Measurements from ENCODE around the gene PPP1R9B.
A peak's percentile ranks its signal among the peaks of the same experiment; 100 is the strongest.

Gene PPP1R9B

GRCh38 chr17:50146927-50147665, 3.4 kb downstream of the PPP1R9B start:
- Histone ChIP-seq H3K36me3 (ENCODE audit: control insufficient read depth, insufficient read depth, low read length) (peaks cover 21% of the 10 kb centered on the region), H3K4me3 (ENCODE audit: insufficient read depth, low read depth, low read length) (peak overlapping the region; percentile 10), H3K27ac (ENCODE audit: insufficient read depth, low read depth, low read length, poor library complexity, severe bottlenecking) (no peak overlapping the region), H3K27me3 (ENCODE audit: control insufficient read depth, insufficient read depth, low read length, poor library complexity, severe bottlenecking) (peaks cover 16% of the 10 kb centered on the region), H3K4me1 (ENCODE audit: control insufficient read depth, insufficient read depth, low read length) (peaks cover 28% of the 10 kb centered on the region), H3K9me3 (ENCODE audit: control insufficient read depth, low read length) (no peaks in the 10 kb centered on the region)
- WGBS, 2 experiments, result 79 to 80% methylated on average over 13 to 14 of the region's 15 CpGs

GRCh38 chr17:50146230-50146926, 4.1 kb downstream of the PPP1R9B start:
- 68 to 81% methylated on average over 8 to 10 of the region's 10 CpGs for WGBS, 2 experiments
- H3K27me3 ChIP-seq (ENCODE audit: control insufficient read depth, insufficient read depth, low read length, poor library complexity, severe bottlenecking), result peaks cover 16% of the 10 kb centered on the region
- peaks cover 27% of the 10 kb centered on the region for H3K36me3 ChIP-seq (ENCODE audit: control insufficient read depth, insufficient read depth, low read length)
- H3K27ac ChIP-seq (ENCODE audit: insufficient read depth, low read depth, low read length, poor library complexity, severe bottlenecking), result no peak overlapping the region
- H3K9me3 ChIP-seq (ENCODE audit: control insufficient read depth, low read length), result no peaks in the 10 kb centered on the region
- no peak overlapping the region for H3K4me3 ChIP-seq (ENCODE audit: insufficient read depth, low read depth, low read length)
- peaks cover 28% of the 10 kb centered on the region for H3K4me1 ChIP-seq (ENCODE audit: control insufficient read depth, insufficient read depth, low read length)

- peaks cover 33% of the 10 kb centered on the region for H3K36me3 ChIP-seq (ENCODE audit: control insufficient read depth, insufficient read depth, low read length)
- WGBS, 2 experiments, result 82 to 85% methylated on average over 11 of the region's 11 CpGs
Observed at GRCh38 chr17:50145532-50146229, 4.8 kb downstream of the PPP1R9B start.

GRCh38 chr17:50144845-50145531, 5.5 kb downstream of the PPP1R9B start:
- Histone ChIP-seq H3K4me1 (ENCODE audit: control insufficient read depth, insufficient read depth, low read length) (peaks cover 34% of the 10 kb centered on the region), H3K27ac (ENCODE audit: insufficient read depth, low read depth, low read length, poor library complexity, severe bottlenecking) (no peak overlapping the region), H3K27me3 (ENCODE audit: control insufficient read depth, insufficient read depth, low read length, poor library complexity, severe bottlenecking) (peaks cover 9% of the 10 kb centered on the region), H3K4me3 (ENCODE audit: insufficient read depth, low read depth, low read length) (no peak overlapping the region), H3K36me3 (ENCODE audit: control insufficient read depth, insufficient read depth, low read length) (peaks cover 38% of the 10 kb centered on the region), H3K9me3 (ENCODE audit: control insufficient read depth, low read length) (no peaks in the 10 kb centered on the region)
- WGBS, 2 experiments, result 91% methylated on average over 16 of the region's 16 CpGs

More at GRCh38 chr17:50145532-50146229, 4.8 kb downstream of the PPP1R9B start:
- Histone ChIP-seq H3K27me3 (ENCODE audit: control insufficient read depth, insufficient read depth, low read length, poor library complexity, severe bottlenecking) (peaks cover 16% of the 10 kb centered on the region), H3K27ac (ENCODE audit: insufficient read depth, low read depth, low read length, poor library complexity, severe bottlenecking) (no peak overlapping the region), H3K9me3 (ENCODE audit: control insufficient read depth, low read length) (no peaks in the 10 kb centered on the region), H3K4me1 (ENCODE audit: control insufficient read depth, insufficient read depth, low read length) (peaks cover 28% of the 10 kb centered on the region), H3K4me3 (ENCODE audit: insufficient read depth, low read depth, low read length) (no peak overlapping the region)

- Histone ChIP-seq H3K27me3 (ENCODE audit: control insufficient read depth, insufficient read depth, low read length, poor library complexity, severe bottlenecking) (peaks cover 3% of the 10 kb centered on the region), H3K4me3 (ENCODE audit: insufficient read depth, low read depth, low read length) (no peak overlapping the region), H3K36me3 (ENCODE audit: control insufficient read depth, insufficient read depth, low read length) (peaks cover 38% of the 10 kb centered on the region), H3K9me3 (ENCODE audit: control insufficient read depth, low read length) (no peaks in the 10 kb centered on the region), H3K27ac (ENCODE audit: insufficient read depth, low read depth, low read length, poor library complexity, severe bottlenecking) (no peak overlapping the region), H3K4me1 (ENCODE audit: control insufficient read depth, insufficient read depth, low read length) (peaks cover 34% of the 10 kb centered on the region)
- 87% methylated on average over 6 of the region's 6 CpGs for WGBS, 2 experiments
Observed at GRCh38 chr17:50144355-50144754, 6.1 kb downstream of the PPP1R9B start.

GRCh38 chr17:50143461-50144176, 6.9 kb downstream of the PPP1R9B start:
- Histone ChIP-seq H3K27ac (ENCODE audit: insufficient read depth, low read depth, low read length, poor library complexity, severe bottlenecking) (no peak overlapping the region), H3K27me3 (ENCODE audit: control insufficient read depth, insufficient read depth, low read length, poor library complexity, severe bottlenecking) (no peaks in the 10 kb centered on the region), H3K36me3 (ENCODE audit: control insufficient read depth, insufficient read depth, low read length) (peaks cover 44% of the 10 kb centered on the region), H3K4me3 (ENCODE audit: insufficient read depth, low read depth, low read length) (no peak overlapping the region), H3K4me1 (ENCODE audit: control insufficient read depth, insufficient read depth, low read length) (peaks cover 34% of the 10 kb centered on the region), H3K9me3 (ENCODE audit: control insufficient read depth, low read length) (no peaks in the 10 kb centered on the region)
- 95 to 96% methylated on average over 20 of the region's 20 CpGs for WGBS, 2 experiments

- H3K27me3 ChIP-seq (ENCODE audit: control insufficient read depth, insufficient read depth, low read length, poor library complexity, severe bottlenecking), result no peaks in the 10 kb centered on the region
- H3K9me3 ChIP-seq (ENCODE audit: control insufficient read depth, low read length), result no peaks in the 10 kb centered on the region
- 94 to 95% methylated on average over 8 of the region's 8 CpGs for WGBS, 2 experiments
- peaks cover 54% of the 10 kb centered on the region for H3K36me3 ChIP-seq (ENCODE audit: control insufficient read depth, insufficient read depth, low read length)
- peaks cover 16% of the 10 kb centered on the region for H3K4me1 ChIP-seq (ENCODE audit: control insufficient read depth, insufficient read depth, low read length)
- no peak overlapping the region for H3K4me3 ChIP-seq (ENCODE audit: insufficient read depth, low read depth, low read length)
- H3K27ac ChIP-seq (ENCODE audit: insufficient read depth, low read depth, low read length, poor library complexity, severe bottlenecking), result no peak overlapping the region
Observed at GRCh38 chr17:50141745-50142110, 8.7 kb downstream of the PPP1R9B start.

- Histone ChIP-seq H3K4me1 (ENCODE audit: control insufficient read depth, insufficient read depth, low read length) (peaks cover 11% of the 10 kb centered on the region), H3K27ac (ENCODE audit: insufficient read depth, low read depth, low read length, poor library complexity, severe bottlenecking) (no peak overlapping the region), H3K36me3 (ENCODE audit: control insufficient read depth, insufficient read depth, low read length) (peaks cover 54% of the 10 kb centered on the region), H3K27me3 (ENCODE audit: control insufficient read depth, insufficient read depth, low read length, poor library complexity, severe bottlenecking) (no peaks in the 10 kb centered on the region), H3K9me3 (ENCODE audit: control insufficient read depth, low read length) (no peaks in the 10 kb centered on the region), H3K4me3 (ENCODE audit: insufficient read depth, low read depth, low read length) (no peak overlapping the region)
- 94 to 96% methylated on average over 16 of the region's 16 CpGs for WGBS, 2 experiments
Observed at GRCh38 chr17:50141026-50141744, 9.3 kb downstream of the PPP1R9B start.

Data from ectodermal cell (in vitro differentiated cells).